ENCODE data around the gene OPA1.

Gene OPA1

GRCh38 chr3:193720169-193720568 is 127.2 kb downstream of the OPA1 start:
- Histone ChIP-seq H3K79me2 (ENCODE audit: low read length) (no peaks in the 10 kb centered on the region), H3K36me3 (replicated peaks; ENCODE audit: insufficient read depth, low read length) (no peaks in the 10 kb centered on the region), H3K4me3 (ENCODE audit: low read length) (no peak overlapping the region), H3K9me3 (replicated peaks; ENCODE audit: insufficient read depth, low read length) (no peaks in the 10 kb centered on the region), H3K9me2 (replicated peaks; ENCODE audit: insufficient read depth, low read length) (no peaks in the 10 kb centered on the region), H3K9ac (ENCODE audit: low read length) (no peak overlapping the region), H2AFZ (ENCODE audit: low read length) (no peak overlapping the region), H3K4me2 (ENCODE audit: low read depth, low read length) (no peak overlapping the region), H3F3A (ENCODE audit: insufficient read depth, low read length) (no peaks in the 10 kb centered on the region), H3K4me1 (ENCODE audit: low read length) (peaks cover 8% of the 10 kb centered on the region; the same call in 1 of the 2 replicates), H3K27me3 (replicated peaks; ENCODE audit: insufficient read depth, low read length) (no peaks in the 10 kb centered on the region), H4K20me1 (ENCODE audit: insufficient read depth, low read length) (no peaks in the 10 kb centered on the region), H3K27ac (ENCODE audit: low read length) (no peak overlapping the region)
- TF ChIP-seq CTCF (IDR thresholded peaks at IDR 0.05; ENCODE audit: low read length) (no peak), EZH2 (optimal IDR thresholded peaks at IDR 0.05; ENCODE audit: low read depth, low read length) (no peak)
- DNase-seq, result no peak

- Histone ChIP-seq H3K27ac (ENCODE audit: low read length) (no peak overlapping the region), H2AFZ (ENCODE audit: low read length) (no peak overlapping the region), H3K9me2 (replicated peaks; ENCODE audit: insufficient read depth, low read length) (no peaks in the 10 kb centered on the region), H3K27me3 (replicated peaks; ENCODE audit: insufficient read depth, low read length) (no peaks in the 10 kb centered on the region), H3K4me2 (ENCODE audit: low read depth, low read length) (no peak overlapping the region), H3K9me3 (replicated peaks; ENCODE audit: insufficient read depth, low read length) (no peaks in the 10 kb centered on the region), H3F3A (ENCODE audit: insufficient read depth, low read length) (no peaks in the 10 kb centered on the region), H3K36me3 (replicated peaks; ENCODE audit: insufficient read depth, low read length) (no peaks in the 10 kb centered on the region), H4K20me1 (ENCODE audit: insufficient read depth, low read length) (no peaks in the 10 kb centered on the region), H3K4me3 (ENCODE audit: low read length) (no peak overlapping the region), H3K79me2 (ENCODE audit: low read length) (no peaks in the 10 kb centered on the region), H3K9ac (ENCODE audit: low read length) (no peak overlapping the region), H3K4me1 (ENCODE audit: low read length) (no peaks in the 10 kb centered on the region)
- TF ChIP-seq EZH2 (optimal IDR thresholded peaks at IDR 0.05; ENCODE audit: low read depth, low read length) (no peak), CTCF (IDR thresholded peaks at IDR 0.05; ENCODE audit: low read length) (no peak), EZH2phosphoT487 (IDR thresholded peaks at IDR 0.05; ENCODE audit: low read length) (no peak)
- DNase-seq, result no peak
Measured at GRCh38 chr3:193722566-193722965, 129.6 kb downstream of the OPA1 start.

GRCh38 chr3:193727089-193727488 is 134.1 kb downstream of the OPA1 start:
- H3K27me3 ChIP-seq (replicated peaks; ENCODE audit: insufficient read depth, low read length), result no peaks in the 10 kb centered on the region
- H3K9ac ChIP-seq (ENCODE audit: low read length), result no peak overlapping the region
- no peaks in the 10 kb centered on the region for H4K20me1 ChIP-seq (ENCODE audit: insufficient read depth, low read length)
- no peaks in the 10 kb centered on the region for H3K36me3 ChIP-seq (replicated peaks; ENCODE audit: insufficient read depth, low read length)
- 0 out of 2 replicates have a peak, but pooled peaks cover 4% of the 10 kb centered on the region for H3F3A ChIP-seq (ENCODE audit: insufficient read depth, low read length)
- no peak for DNase-seq
- H3K4me3 ChIP-seq (ENCODE audit: low read length), result no peak overlapping the region
- H3K27ac ChIP-seq (ENCODE audit: low read length), result no peak overlapping the region
- H3K4me1 ChIP-seq (ENCODE audit: low read length), result peaks cover 10% of the 10 kb centered on the region
- H2AFZ ChIP-seq (ENCODE audit: low read length), result no peak overlapping the region
- TF ChIP-seq CTCF (IDR thresholded peaks at IDR 0.05; ENCODE audit: low read length) (no peak), EZH2phosphoT487 (IDR thresholded peaks at IDR 0.05; ENCODE audit: low read length) (no peak), EZH2 (optimal IDR thresholded peaks at IDR 0.05; ENCODE audit: low read depth, low read length) (no peak)
- H3K4me2 ChIP-seq (ENCODE audit: low read depth, low read length), result no peak overlapping the region
- no peaks in the 10 kb centered on the region for H3K9me3 ChIP-seq (replicated peaks; ENCODE audit: insufficient read depth, low read length)
- no peaks in the 10 kb centered on the region for H3K9me2 ChIP-seq (replicated peaks; ENCODE audit: insufficient read depth, low read length)
- no peaks in the 10 kb centered on the region for H3K79me2 ChIP-seq (ENCODE audit: low read length)
